Gastroesophageal sphincter (tissue), 4 donors: ENCODE measurements around the gene HLA-A. TPM values are rescaled to one million over a fixed set of nuclear protein-coding genes. Genes with fewer than 3 reads are reported as not detected.

ENCODE experiments used
- ATAC-seq: fragments of 150-250 bp; one replicate; pipeline ENCODE4 v1.9.1; 2016; ENCODE audit warnings: mild to moderate bottlenecking, moderate library complexity
- H3K27ac ChIP-seq, 4 donors: fragments of 200-600 bp; sonication (generic) in 3 of 4; 1 replicate in 3 of 4; 2 replicates in 1 of 4; pipeline ENCODE4 v1.5.1; 2016 to 2019
- H3K27me3 ChIP-seq: fragments of 200-600 bp; sonication (generic); one replicate; pipeline ENCODE4 v1.5.1; 2019
- H3K36me3 ChIP-seq, 2 donors: fragments of 200-600 bp; sonication (generic); one replicate each; pipeline ENCODE4 v1.5.1; 2019; ENCODE audit warnings: control low read depth in 1 of 2
- H3K4me1 ChIP-seq, 3 donors: fragments of 200-600 bp; sonication (generic); 1 replicate in 2 of 3; 2 replicates in 1 of 3; pipeline ENCODE4 v1.5.1; 2016 to 2019; ENCODE audit warnings: control low read depth in 2 of 3
- H3K4me3 ChIP-seq, 2 donors: fragments of 200-600 bp; sonication (generic); one replicate each; pipeline ENCODE4 v1.5.1; 2019; ENCODE audit warnings: mild to moderate bottlenecking in 1 of 2, moderate library complexity in 1 of 2
- H3K9me3 ChIP-seq, 3 donors: fragments of 200-600 bp; sonication (generic); one replicate each; pipeline ENCODE4 v1.5.1; 2017 to 2019; ENCODE audit warnings: control low read depth in 2 of 3
- CTCF ChIP-seq, 4 experiments: fragments of 200-600 bp in 2 of 4; fragments of 450-650 bp in 2 of 4; sonication (generic) in 1 of 4; IDR thresholded peaks; one replicate each; pipeline ENCODE4 v1.5.1; 2017 to 2019; ENCODE audit warnings: antibody characterized with exemption in 4 of 4, mild to moderate bottlenecking in 2 of 4, moderate library complexity in 2 of 4
- EP300 ChIP-seq: sonication (generic); formaldehyde crosslinking; IDR thresholded peaks from one replicate; pipeline ENCODE4 v1.6.1; 2017; ENCODE audit warnings: antibody characterized with exemption, mild to moderate bottlenecking
- POLR2A ChIP-seq, 2 donors: fragments of 450-650 bp; IDR thresholded peaks; one replicate each; pipeline ENCODE4 v1.6.1; 2017; ENCODE audit warnings: antibody characterized with exemption in 2 of 2, mild to moderate bottlenecking in 2 of 2, moderate library complexity in 1 of 2
- POLR2AphosphoS5 ChIP-seq: sonication (generic); formaldehyde crosslinking; IDR thresholded peaks from one replicate; pipeline ENCODE4 v1.6.1; 2017; ENCODE audit warnings: antibody characterized with exemption
- WGBS, 2 donors: methylation state at CpG; one replicate each; pipeline ENCODE4 v1.1.5; 2018; ENCODE audit warnings: low coverage in 1 of 2; 5-methylcytosine and 5-hydroxymethylcytosine counted together
- small RNA-seq, 4 donors: library from RNA; depleted of rRNA; stranded (forward); fragments of <200 nt; gene quantifications; one replicate each; pipeline ENCODE3, GENCODE V24; 2016
- total RNA-seq, 4 donors: library from RNA; depleted of rRNA; stranded (reverse); fragments of >200 nt; gene quantifications; one replicate each; pipeline ENCODE4 v1.1.0, GENCODE V29; 2016

The HLA-A gene
- total RNA-seq, 4 donors from 2014 or later = 281 to 626 (median 424) TPM

GRCh38 chr6:29989211-29989610 is 46.9 kb downstream of the HLA-A start:
- 72 to 92% methylated on average over 2 of the region's 2 CpGs for WGBS, 2 donors
- no peak for ATAC-seq
- H3K27ac ChIP-seq = no peak overlapping the region
- H3K4me1 ChIP-seq = no peaks in the 10 kb centered on the region
- H3K4me3 ChIP-seq = no peak overlapping the region
- no peaks in the 10 kb centered on the region for H3K36me3 ChIP-seq
- TF ChIP-seq POLR2A (IDR thresholded peaks at IDR 0.05) (no peak), EP300 (no peak), CTCF (IDR thresholded peaks at IDR 0.05) (no peak), POLR2AphosphoS5 (no peak)
- H3K27me3 ChIP-seq = no peaks in the 10 kb centered on the region
- H3K9me3 ChIP-seq = no peaks in the 10 kb centered on the region

GRCh38 chr6:29990931-29991330 is 48.6 kb downstream of the HLA-A start:
- TF ChIP-seq POLR2AphosphoS5 = no peak
- TF ChIP-seq CTCF (IDR thresholded peaks at IDR 0.05) = no peak
- no peak for TF ChIP-seq EP300
- ATAC-seq = no peak
- Histone ChIP-seq H3K36me3 (no peaks in the 10 kb centered on the region), H3K4me1 (no peaks in the 10 kb centered on the region), H3K27me3 (no peaks in the 10 kb centered on the region), H3K27ac (no peak overlapping the region), H3K9me3 (no peaks in the 10 kb centered on the region), H3K4me3 (no peak overlapping the region)

GRCh38 chr6:29992807-29993206 is 50.5 kb downstream of the HLA-A start:
- Histone ChIP-seq H3K4me3 (no peak overlapping the region), H3K27me3 (no peaks in the 10 kb centered on the region), H3K4me1 (no peaks in the 10 kb centered on the region), H3K9me3 (no peaks in the 10 kb centered on the region), H3K36me3 (no peaks in the 10 kb centered on the region), H3K27ac (no peak overlapping the region)
- TF ChIP-seq POLR2A (IDR thresholded peaks at IDR 0.05) = no peak
- no peak for TF ChIP-seq EP300
- TF ChIP-seq POLR2AphosphoS5 = no peak
- TF ChIP-seq CTCF (IDR thresholded peaks at IDR 0.05) = no peak
- 65 to 72% methylated on average over 2 of the region's 2 CpGs for WGBS, 2 donors
- no peak for ATAC-seq

GRCh38 chr6:29994826-29995225 is 52.5 kb downstream of the HLA-A start:
- H3K27me3 ChIP-seq = peaks cover 13% of the 10 kb centered on the region
- H3K4me3 ChIP-seq = no peak overlapping the region
- TF ChIP-seq POLR2A (IDR thresholded peaks at IDR 0.05) (no peak), EP300 (no peak), CTCF (IDR thresholded peaks at IDR 0.05) (no peak), POLR2AphosphoS5 (no peak)
- ATAC-seq = no peak
- H3K9me3 ChIP-seq = no peaks in the 10 kb centered on the region
- 71 to 78% methylated on average over 1 to 2 of the region's 5 CpGs for WGBS, 2 donors
- H3K4me1 ChIP-seq = no peaks in the 10 kb centered on the region
- H3K36me3 ChIP-seq = no peaks in the 10 kb centered on the region
- H3K27ac ChIP-seq = no peak overlapping the region

GRCh38 chr6:29995340-29995777 is 53.0 kb downstream of the HLA-A start:
- H3K36me3 ChIP-seq = no peaks in the 10 kb centered on the region
- H3K27ac ChIP-seq = no peak overlapping the region
- H3K4me1 ChIP-seq = no peaks in the 10 kb centered on the region
- H3K9me3 ChIP-seq = no peaks in the 10 kb centered on the region
- TF ChIP-seq POLR2AphosphoS5 = no peak
- TF ChIP-seq EP300 = no peak
- no peak overlapping the region for H3K4me3 ChIP-seq
- peaks cover 13% of the 10 kb centered on the region for H3K27me3 ChIP-seq
- ATAC-seq = no peak
- 50 to 100% methylated on average over 1 of the region's 2 CpGs for WGBS, 2 donors

Small RNA genes within 50 kb of the gene (small RNA-seq; reads per million reads assigned to genes)
- gene HLA-U = 0 reads per million in 4 donors

Other genes with a start within 250 kb of the HLA-A start
- gene HLA-F, start 219.1 kb upstream of the HLA-A start, total RNA-seq = 10 to 100 TPM; 39.2 to 73.0 (median 46.4) TPM
- gene HLA-G, start 114.7 kb upstream of the HLA-A start, total RNA-seq = not detected
- gene POLR1H, start 118.7 kb downstream of the HLA-A start, total RNA-seq = 10 to 100 TPM; 11.6 to 28.8 (median 20.0) TPM
- gene PPP1R11, start 124.7 kb downstream of the HLA-A start, total RNA-seq = 10 to 100 TPM; 49.4 to 63.1 (median 57.5) TPM
- under 1 TPM in 1 of 4 donors, not detected in 3; 0.49 TPM for gene RNF39, start 133.2 kb downstream of the HLA-A start, total RNA-seq
- gene TRIM31, start 170.6 kb downstream of the HLA-A start, total RNA-seq = not detected
- not detected for gene TRIM40, start 193.6 kb downstream of the HLA-A start, total RNA-seq
- under 1 TPM in 1 of 4 donors, not detected in 3; 0.08 TPM for gene TRIM10, start 218.7 kb downstream of the HLA-A start, total RNA-seq
- gene TRIM15, start 221.0 kb downstream of the HLA-A start, total RNA-seq = not detected